Transverse colon (tissue), 3 donors: ENCODE results near the gene MTHFR.

Experiments used
- CTCF ChIP-seq, 5 experiments: fragments of 200-600 bp in 3 of 5; fragments of 450-650 bp in 2 of 5; sonication (generic) in 3 of 5; IDR thresholded peaks; 1 replicate in 2 of 5; 2 replicates in 3 of 5; pipeline ENCODE4 v1.5.1; 2016 to 2017; ENCODE audit warnings: antibody characterized with exemption in 5 of 5, inconsistent platforms in 3 of 5, mild to moderate bottlenecking in 2 of 5, moderate library complexity in 1 of 5
- EP300 ChIP-seq: sonication (generic); formaldehyde crosslinking; IDR thresholded peaks from one replicate; pipeline ENCODE4 v1.6.1; 2017; ENCODE audit warnings: antibody characterized with exemption, low read depth
- POLR2A ChIP-seq: fragments of 450-650 bp; IDR thresholded peaks from one replicate; pipeline ENCODE4 v1.6.1; 2016; ENCODE audit warnings: antibody characterized with exemption, mild to moderate bottlenecking, moderate library complexity

DNA sequence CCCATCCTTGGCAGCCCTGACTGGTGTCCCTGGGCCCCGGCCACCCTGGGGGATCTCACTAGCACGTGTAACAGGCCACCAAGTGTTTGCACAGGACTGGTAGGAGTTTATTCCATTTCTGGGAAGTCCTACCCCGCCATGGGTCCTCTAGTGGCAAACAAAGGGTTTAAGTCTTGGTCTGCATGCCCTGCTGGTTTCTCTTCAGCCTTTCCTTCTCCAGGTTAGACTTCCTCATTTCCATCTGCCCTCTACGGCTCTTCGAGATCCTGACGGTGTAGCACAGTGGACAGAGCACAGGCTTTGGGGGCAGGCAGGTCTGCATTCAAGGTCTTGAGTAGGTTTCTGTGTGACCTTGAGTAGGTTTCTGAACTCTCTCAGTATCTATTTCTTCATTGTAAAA lies 67.0 kb downstream of the MTHFR start:
- TF ChIP-seq CTCF (IDR thresholded peaks at IDR 0.05) (no peak), EP300 (no peak), POLR2A (no peak)
